HG02759 (cell line): ENCODE measurements around the gene ADM2.
A peak's percentile ranks its signal among the peaks of the same experiment; 100 is the strongest.

Source experiments
- ATAC-seq: cut with Tn5 transposase; IDR thresholded peaks from one replicate; pipeline ENCODE4 v1.9.1; 2021; ENCODE audit warnings: mild to moderate bottlenecking, moderate library complexity; ENCODE audit not compliant: unreplicated experiment

The ADM2 gene

DNA sequence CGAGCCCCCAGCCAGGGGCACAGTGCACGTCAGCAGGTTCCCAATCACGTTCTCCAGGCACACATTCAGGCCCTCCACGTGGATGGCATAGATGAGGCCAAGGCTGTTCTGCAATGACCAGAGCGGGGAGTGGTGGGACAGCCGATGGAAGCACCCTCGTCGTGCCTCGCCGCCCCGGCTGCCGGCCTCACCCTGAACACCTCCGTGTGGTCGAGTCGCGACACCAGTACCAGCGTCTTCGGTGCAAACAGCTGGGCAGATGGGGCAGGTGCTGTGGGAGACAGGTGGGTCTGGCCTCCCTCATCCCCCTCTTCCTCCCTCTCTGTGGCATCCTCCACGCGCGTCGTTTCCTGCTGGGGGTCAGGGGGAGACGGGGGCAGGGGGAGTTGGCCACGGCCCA, 14.0 kb upstream of the ADM2 start:
- ATAC-seq: no peak

DNA sequence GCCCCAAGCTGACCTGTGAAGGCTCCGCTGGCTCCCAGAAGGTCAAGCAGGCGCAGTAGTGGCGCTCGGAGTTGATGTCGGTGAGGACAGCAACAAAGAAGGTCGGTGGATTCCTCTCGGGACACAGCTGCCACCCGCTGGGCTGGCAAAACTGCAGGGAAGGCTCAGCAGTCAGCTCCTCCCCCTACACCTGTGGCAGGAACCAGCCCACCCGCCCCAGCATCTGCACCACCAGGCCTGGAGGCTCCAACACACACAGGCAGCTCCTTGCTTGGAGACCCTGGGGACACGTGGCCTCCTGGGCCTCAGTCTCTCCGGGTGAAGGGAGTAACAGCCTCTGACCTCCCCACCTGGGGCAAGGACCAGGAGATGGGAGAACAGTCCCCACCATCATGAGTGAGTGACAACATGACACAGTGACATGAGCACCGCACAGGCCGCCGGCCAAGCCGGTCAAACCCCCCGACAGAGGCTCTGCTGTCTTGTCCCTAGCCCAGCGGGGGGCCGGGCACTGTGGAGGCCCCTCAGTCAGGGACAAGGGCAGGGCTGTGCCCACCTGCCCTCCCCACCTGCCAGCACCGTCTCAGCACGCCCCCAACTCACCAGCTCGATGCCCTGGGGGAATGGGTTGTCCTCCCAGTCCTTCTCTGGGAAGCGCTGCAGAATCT, 13.4 kb upstream of the ADM2 start:
- ATAC-seq: no peak

DNA sequence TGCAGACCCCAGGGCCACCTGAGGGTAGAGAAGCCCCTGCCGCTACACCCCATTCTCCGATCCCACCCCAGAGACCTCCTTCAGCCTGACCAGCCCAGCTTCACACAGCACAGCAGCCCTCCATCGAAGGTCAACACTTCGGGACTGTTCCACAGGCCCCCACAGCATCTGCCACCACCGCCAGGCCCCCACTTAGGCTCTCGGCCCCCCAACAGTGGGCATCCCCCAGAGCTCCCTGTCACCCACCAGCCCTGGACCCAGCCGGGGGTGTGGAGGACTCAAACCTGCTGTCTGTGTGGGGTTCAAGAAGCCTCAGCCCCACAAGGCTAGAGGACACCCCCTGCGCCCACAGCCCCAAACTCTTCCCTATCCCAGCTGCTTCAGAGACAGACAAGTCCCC, 12.7 kb upstream of the ADM2 start:
- ATAC-seq: no peak

DNA sequence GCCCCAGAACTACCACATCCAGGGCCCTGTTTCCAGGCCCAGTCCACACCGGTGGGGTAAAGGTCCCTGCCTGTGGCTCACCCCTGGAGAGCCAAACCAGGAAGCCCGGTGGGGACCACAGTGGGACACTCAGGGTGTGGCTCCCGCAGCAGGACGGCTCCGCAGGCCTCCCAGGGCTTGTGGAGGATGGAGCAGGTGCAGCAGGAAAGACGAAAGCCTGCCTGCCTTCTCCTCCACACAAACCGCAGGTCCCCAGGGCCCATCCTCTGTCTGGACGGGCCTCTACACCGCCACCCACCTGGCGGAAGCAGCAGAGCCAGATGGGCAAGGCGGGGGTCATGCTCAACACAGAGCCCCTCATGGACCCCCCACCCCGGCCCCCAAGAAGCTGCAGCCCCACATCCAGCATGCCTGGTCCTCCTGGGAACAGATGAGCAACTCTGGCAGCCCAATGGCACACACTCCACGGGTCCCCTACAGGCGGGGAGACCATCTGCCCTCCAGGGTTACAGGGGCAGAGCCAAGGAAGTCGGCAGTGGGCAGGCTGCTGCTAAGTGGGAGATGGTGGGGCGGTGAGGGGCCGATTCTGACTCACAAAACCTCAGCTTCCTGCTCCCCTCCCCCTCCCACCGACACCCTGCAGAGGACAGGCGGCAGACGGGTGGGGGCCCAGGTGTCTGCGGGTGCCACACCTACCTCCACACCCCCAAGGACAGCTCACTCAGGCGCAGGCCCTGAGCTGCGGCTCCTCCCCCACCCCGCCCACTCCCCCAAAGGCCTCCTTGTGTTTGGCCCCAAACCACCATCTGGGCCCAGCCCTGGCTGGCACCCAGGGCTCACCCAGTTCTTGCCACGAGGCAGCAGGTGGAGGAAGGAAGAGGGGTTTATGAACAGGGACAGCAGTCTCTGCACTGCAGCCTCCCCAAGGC, 11.7 kb upstream of the ADM2 start:
- ATAC-seq: peak; percentile 62

DNA sequence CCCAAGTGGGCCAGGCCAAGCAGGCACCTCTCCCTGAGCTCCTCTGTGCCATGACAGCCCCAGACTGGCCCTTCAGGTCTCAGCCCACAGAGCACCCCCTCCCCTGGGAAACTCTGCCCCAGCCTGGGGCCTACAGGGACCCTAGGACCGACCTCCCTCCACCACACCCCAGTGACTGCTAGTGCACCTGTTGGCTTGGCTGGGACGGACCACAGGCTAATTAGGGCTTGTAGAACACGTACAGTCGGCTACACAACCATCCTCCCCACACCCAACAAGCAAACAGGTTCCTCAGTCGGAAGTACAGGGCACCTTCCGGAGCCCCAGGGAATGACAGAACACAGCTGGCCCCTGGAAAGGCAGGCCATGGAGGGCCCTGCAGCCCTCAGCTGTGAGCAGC, 10.9 kb upstream of the ADM2 start:
- peak; percentile 7 for ATAC-seq

DNA sequence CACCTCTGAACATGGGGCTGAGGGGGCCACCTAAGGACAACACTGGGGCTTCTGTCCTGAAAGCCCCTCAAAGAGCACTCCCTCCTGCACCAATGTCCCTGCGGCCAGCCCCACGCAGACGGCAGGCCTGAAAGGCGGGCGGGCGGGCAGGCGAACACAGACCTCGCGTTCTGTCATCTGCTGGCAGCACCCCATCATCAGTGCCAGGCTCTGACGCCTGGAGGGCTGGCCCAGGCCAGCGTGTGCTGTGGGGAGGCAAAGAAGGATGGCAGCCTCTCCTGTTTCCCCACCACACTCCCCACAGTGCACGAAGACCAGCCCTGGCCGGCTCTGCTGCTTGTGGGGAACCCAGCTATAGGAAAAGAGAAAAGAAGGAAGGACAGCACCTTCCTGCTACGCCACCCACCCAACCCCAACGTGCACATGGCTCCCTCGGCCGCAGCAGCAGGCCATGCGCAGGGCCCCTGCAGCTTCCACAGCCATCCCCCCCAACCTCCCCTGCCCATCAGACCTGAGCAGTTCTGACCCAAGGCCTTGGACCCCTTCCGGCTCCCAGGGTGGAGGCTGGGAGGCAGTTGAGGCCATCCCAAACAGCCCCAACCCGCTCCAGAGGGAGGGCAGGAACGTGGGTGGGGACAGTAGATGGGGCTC, 10.0 kb upstream of the ADM2 start:
- ATAC-seq: no peak

DNA sequence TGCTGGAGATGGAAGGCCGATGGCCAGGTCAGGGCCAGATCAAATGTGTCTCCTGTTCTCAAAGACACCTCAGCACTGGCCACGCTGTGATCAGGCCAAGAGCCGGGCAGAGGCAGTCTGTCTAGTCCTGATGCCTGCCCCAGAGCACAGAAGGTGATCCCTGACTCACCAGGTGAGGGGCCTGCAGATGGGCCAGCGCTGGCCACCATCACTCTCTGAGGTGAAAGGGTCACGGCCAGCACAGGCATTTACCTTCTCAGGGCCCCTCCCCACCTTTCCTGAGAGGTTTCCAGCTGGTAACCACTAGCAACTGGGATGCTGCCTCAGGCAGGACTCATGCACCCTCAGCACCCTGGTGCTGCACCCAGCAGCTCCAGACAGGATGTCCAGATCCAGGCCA, 9.4 kb upstream of the ADM2 start:
- ATAC-seq: no peak

DNA sequence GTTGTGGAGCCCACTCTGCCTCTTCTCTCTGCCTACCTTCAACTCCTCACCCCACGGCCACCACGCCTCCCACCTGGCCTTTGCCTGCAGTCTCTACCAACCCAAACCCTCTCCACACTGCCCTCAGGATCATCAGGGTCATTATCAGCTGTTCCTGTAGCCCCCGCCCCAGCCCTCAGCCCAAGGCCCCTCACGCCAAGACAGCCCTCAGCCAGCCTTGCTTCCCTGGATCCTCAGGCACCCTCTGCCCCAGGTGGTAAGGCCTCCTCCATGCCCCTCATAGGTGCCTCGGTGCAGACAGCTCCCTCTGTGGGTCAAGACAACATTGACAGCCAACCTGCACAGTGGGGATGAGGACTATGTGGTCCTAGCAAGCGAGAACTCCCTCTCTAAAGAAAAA, 8.3 kb upstream of the ADM2 start:
- no peak for ATAC-seq

DNA sequence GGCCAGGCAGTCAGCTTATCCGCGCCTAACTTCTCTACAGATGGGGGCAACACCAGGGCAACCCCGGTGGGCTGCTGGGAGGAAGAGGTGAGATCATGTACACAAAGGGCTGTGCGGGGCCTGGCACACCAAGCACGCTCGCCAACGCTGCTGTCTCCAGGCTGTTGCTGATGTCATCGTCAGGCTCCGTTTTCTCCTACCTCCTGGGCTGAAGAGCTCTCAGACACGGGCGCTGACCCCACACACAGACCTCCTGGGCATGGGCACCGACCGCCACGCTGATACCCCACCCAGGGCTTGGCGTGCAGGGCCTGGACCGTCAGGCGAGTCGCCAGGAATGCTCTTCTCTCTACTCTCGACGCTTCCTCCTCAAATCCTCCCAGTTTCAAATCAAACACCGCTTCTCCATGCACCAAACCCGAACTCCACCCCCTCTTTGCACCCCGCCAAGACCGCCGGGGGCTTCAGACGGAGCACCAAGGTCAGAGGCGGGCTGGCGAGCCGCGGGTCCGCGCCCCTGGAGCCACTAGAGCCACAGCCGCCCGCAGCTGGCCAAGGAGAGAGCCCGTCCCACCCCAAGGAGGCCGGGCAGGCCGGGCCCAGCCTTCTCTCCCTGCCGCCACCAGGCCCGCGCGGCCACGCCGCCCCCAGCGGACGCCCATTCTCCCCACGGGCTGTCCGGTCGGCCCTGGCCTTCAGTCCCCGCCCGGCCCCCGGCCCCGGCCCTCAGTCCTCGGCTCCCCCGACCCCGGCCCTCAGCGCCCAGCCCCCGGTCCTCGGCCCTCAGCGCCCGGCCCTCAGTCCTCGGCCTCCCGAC, 7.3 kb upstream of the ADM2 start:
- peak; percentile 2 for ATAC-seq

DNA sequence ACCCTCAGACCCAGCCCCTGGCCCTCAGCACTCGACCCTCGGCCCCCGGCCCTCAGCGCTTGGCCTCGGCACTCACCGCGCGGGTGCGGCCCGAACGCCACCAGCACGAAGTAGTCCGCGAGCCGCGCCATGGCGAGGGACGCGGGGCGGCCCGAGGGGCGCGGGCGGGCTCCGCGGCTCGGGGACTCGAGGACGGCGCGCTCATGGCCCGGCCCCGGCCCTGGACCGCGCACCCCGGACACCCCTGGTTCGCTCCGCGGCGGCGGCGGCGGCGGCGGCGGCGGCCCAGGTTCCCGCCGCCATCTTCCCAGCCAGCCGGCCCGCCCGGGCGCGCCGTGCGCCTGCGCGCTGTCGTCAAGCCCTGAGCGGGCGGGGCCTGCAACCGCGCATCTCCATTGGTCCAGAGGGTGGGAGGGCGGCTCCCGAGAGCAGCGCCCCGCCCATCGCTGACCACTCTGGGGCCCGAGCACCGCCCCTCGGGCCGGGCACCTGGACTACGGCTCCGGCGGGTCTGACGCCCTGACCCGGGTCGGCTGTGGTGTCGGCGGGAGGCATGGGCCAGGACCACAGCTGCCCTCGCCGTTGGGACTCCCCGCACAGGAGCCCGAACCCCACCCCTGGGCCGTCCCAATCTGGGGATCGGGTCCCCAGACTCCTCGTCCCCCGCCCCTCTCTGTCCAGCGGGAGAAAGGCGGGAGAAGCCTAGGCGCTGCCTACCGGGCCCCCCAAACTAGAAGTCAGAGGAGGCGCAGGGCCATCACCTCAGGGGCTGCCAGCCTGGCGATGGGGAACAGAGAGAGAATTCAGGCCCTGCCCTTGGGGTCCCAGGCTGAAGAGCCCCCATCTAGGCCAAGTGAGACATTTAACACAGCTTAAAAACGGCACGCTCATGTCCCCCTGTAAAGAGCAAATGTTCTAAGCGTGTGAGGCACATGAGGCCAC, 6.4 kb upstream of the ADM2 start, which contains the start of gene SBF1:
TSS of gene SBF1 (minus strand) at position 326 of the 942 bp plus-strand sequence. CDS start at position 131, 195 bp downstream.
- ATAC-seq: peak; percentile 66

DNA sequence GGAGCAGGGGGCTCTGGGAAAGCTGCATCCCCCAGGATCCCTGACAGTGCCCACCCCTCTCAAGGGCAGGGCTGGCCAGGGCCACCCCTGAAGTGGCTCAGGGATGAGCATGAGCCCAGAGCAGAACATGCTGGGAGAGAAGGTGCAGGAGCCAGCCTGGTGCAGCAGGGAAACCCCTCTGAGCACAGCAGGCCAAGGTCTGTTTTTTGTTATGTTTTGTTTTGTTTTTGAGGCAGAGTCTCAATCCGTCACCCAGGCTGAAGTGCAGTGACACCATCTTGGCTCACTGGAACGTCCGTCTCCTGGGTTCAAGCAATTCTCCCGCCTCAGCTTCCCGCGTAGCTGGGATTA, 5.7 kb upstream of the ADM2 start:
- ATAC-seq: no peak

DNA sequence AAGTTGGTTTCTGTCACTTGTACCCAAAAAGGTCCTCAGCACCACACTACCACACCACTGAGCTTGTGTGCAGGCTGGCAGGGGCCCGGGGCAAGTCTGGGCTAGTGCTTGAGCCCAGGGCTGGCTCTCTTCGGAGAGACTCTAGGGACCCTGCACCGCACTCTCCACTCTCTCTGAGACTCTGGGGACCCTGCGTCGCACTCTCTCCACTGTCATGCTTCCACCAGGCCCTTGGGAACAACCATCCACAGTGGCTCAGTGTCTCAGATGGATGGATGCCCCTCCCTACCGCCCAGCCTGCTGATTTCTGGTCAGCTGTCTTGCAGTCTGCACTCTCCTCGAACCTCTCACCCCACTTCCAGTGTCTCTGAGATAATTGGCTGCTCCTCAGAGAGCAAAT, 4.5 kb upstream of the ADM2 start:
- no peak for ATAC-seq

DNA sequence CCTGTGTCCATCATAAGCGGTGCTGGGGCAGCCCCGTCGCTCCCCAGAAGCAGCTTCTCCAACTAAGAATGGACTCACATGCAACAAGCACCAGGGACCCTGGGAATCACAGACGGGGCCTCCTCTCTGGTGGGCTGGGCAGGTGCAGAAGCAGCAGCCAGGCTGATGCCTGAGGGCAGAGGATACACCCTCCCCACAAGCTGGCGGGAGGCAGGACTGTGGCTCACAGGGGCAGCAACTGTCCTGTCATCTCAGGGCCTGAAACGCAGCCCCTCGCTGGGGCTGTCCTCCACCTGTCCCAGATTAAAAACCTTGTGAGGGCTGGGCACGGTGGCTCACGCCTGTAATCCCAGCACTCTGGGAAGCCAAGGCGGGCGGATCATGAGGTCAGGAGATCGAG, 3.4 kb upstream of the ADM2 start:
- ATAC-seq: no peak

DNA sequence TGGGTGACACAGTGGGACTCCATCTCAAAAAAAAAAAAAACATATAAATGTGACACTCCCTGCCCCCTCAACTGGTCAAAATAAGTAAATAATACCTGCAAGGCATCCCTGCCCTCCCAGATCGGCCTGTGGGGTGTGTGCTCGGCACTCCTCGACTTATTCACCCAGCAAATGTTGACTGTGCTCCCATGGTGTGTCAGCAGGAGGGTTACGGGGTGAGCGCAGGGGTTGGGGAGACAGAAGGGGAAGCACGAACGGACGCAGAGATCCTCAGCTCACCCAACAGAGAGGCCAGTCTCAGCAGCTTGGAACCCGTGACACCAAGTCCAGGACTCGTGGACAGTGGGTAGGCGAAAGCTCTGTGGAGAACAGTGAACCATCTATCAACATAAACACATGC, 1.6 kb upstream of the ADM2 start:
- ATAC-seq: no peak

DNA sequence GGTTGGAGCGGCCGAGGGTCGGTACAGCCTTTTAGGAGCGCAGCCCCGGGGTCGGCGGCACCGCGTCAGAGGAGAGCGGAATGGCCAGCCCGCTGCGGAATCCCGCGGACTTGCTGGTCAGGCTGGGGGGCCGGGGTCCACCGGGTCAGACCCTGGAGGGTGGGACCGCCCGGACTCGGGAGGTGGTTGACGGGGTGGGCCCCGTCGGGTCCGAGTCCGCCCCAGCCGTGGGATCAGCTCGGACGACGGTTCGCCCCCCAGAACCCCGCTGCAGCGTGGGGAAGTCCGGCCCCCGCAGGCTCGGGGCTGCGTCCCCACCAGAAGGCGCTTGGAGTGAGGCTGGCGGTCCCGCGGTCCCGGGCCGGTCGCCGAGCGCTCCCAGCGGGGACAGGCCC, 301 bp upstream of the ADM2 start:
- no peak for ATAC-seq

DNA sequence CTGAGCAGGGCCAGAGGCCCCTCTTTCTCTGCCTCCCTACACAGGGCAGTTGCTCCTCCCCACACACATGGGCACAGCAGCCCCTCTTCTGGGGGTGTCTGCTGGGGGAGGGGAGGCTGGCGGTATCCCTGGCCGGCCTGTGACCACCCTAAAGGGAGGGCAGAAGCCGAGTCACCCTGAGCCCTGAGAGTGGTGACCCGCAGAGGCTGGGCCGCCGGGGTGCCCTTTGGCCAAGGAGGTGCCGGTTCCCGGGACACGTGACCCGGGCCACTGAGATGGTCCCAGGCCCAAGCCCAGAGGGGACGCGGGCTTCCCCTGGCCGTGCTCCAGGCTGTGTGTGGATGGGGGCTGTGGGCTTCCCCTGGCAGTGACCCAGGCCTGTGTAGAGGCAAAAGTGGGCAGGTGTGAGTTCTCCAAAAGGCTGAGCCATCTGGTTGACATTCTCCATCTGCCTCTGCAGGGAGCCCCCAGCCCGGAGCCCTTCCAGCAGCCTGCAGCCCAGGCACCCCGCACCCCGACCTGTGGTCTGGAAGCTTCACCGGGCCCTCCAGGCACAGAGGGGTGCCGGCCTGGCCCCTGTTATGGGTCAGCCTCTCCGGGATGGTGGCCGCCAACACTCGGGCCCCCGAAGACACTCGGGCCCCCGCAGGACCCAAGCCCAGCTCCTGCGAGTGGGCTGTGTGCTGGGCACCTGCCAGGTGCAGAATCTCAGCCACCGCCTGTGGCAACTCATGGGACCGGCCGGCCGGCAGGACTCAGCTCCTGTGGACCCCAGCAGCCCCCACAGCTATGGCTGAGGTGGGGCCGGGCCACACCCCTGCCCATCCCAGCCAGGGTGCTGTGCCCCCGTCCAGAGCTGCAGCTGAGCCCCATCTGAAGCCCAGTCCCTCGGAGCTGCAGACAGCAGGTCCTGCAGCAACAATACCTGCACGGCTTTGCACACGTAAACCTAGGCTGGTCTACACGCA, 1.0 kb downstream of the ADM2 start:
- no peak for ATAC-seq

DNA sequence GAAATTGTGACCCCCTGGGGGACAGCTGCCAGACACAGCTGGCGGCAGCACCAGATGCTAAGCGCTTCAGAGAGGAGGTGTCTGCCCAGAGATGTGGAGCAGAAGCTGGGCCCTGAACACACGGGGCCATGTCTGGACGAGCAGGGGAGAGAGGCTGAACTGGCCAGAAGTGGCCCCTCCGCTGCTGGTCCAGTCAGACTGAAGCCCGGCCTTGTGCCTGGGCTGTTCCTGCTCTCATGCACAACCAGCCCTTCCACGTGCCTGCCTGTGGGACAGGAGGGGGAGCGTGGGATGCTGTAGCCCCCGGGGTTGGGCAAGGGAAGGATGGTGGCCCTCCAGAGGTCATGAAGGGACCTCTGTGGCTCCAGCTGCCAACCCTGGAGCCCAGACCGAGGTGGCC, 1.8 kb downstream of the ADM2 start:
- ATAC-seq: no peak

DNA sequence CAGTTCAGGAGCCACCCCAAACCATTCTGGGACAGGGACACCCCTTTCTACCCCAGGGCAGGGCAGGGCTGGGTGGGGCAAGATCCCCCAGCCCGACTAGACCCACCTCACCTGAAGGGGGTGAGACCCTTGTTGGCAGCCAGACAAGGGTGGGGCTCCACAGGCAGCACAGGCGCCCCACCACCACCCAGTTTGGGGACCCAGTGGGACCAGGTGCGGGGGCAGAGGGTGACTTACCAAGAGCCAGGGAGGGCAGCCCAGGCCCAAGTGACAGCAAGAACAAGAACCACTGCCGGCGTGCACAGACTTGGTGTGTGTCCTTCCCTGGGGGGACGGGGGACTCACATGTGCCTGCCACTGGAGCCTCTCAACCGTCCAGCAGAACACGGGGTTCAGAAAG, 2.2 kb downstream of the ADM2 start:
- no peak for ATAC-seq
